Neural progenitor cell (in vitro differentiated cells): ENCODE data around the gene MYPOP. TPM values are rescaled to one million over a fixed set of nuclear protein-coding genes. Genes with fewer than 3 reads are reported as not detected.

Experiments
- DNase-seq: peaks from one replicate; pipeline ENCODE4 v3.0.0-alpha.2; 2016; ENCODE audit warnings: low spot score
- H2AFZ ChIP-seq: fragments of 200-600 bp; sonication (generic); replicated peaks from 2 replicates; pipeline ENCODE4 v1.6.1; 2016; ENCODE audit warnings: antibody characterized with exemption
- H3F3A ChIP-seq: fragments of 200-600 bp; sonication (generic); 2 replicates; pipeline ENCODE4 v1.6.1; 2016; ENCODE audit warnings: antibody characterized with exemption, low read depth
- H3K27ac ChIP-seq: fragments of 200-600 bp; sonication (generic); 2 replicates; pipeline ENCODE4 v1.5.1; 2016; ENCODE audit warnings: mild to moderate bottlenecking
- H3K27me3 ChIP-seq: fragments of 200-600 bp; sonication (generic); 2 replicates; pipeline ENCODE4 v1.6.1; 2016; ENCODE audit warnings: mild to moderate bottlenecking, moderate library complexity
- H3K36me3 ChIP-seq: fragments of 200-600 bp; sonication (generic); 2 replicates; pipeline ENCODE4 v1.5.1; 2016
- H3K4me1 ChIP-seq: fragments of 200-600 bp; sonication (generic); 2 replicates; pipeline ENCODE4 v1.6.1; 2016; ENCODE audit warnings: mixed run types
- H3K4me2 ChIP-seq: fragments of 200-600 bp; sonication (generic); 2 replicates; pipeline ENCODE4 v1.6.1; 2016
- H3K4me3 ChIP-seq: fragments of 200-600 bp; sonication (generic); 2 replicates; pipeline ENCODE4 v1.5.1; 2016
- H3K79me2 ChIP-seq: fragments of 200-600 bp; sonication (generic); 2 replicates; pipeline ENCODE4 v1.6.1; 2016; ENCODE audit warnings: low read depth
- H3K9ac ChIP-seq: fragments of 200-600 bp; sonication (generic); 2 replicates; pipeline ENCODE4 v1.6.1; 2016
- H3K9me3 ChIP-seq: fragments of 200-600 bp; sonication (generic); 2 replicates; pipeline ENCODE4 v1.5.1; 2016; ENCODE audit warnings: low read depth
- H4K20me1 ChIP-seq: fragments of 200-600 bp; sonication (generic); 2 replicates; pipeline ENCODE4 v1.6.1; 2016; ENCODE audit warnings: low read depth
- H3K27ac Mint-ChIP-seq: 3 replicates; pipeline ENCODE4 v1.8.0; 2021; ENCODE audit warnings: mixed read lengths
- H3K27me3 Mint-ChIP-seq: 2 replicates; pipeline ENCODE4 v1.8.0; 2022; ENCODE audit warnings: low read depth, mild to moderate bottlenecking, inconsistent platforms, moderate library complexity, mixed read lengths; ENCODE audit not compliant: insufficient read depth
- H3K36me3 Mint-ChIP-seq: 3 replicates; pipeline ENCODE4 v1.8.0; 2021; ENCODE audit warnings: mixed read lengths
- H3K4me1 Mint-ChIP-seq: 3 replicates; pipeline ENCODE4 v1.8.0; 2021; ENCODE audit warnings: mixed read lengths
- H3K4me3 Mint-ChIP-seq: 3 replicates; pipeline ENCODE4 v1.8.0; 2021; ENCODE audit warnings: mild to moderate bottlenecking, moderate library complexity, mixed read lengths
- H3K9me3 Mint-ChIP-seq: 3 replicates; pipeline ENCODE4 v1.8.0; 2020; ENCODE audit warnings: mixed read lengths
- CTCF ChIP-seq: fragments of 200-600 bp; sonication (generic); IDR thresholded peaks from 2 replicates; pipeline ENCODE4 v1.5.1; 2017; ENCODE audit warnings: antibody characterized with exemption, mild to moderate bottlenecking
- EZH2 ChIP-seq: fragments of 200-600 bp; sonication (generic); IDR thresholded peaks from 2 replicates; pipeline ENCODE4 v1.6.1; 2017; ENCODE audit warnings: antibody characterized with exemption, mild to moderate bottlenecking, moderate library complexity
- EZH2phosphoT487 ChIP-seq: fragments of 200-600 bp; sonication (generic); IDR thresholded peaks from 2 replicates; pipeline ENCODE4 v1.6.1; 2017; ENCODE audit warnings: antibody characterized with exemption
- total RNA-seq: library from RNA; depleted of rRNA; stranded (reverse); fragments of >200 nt; gene quantifications from 2 replicates; pipeline ENCODE4 v1.2.3, GENCODE V29; 2015; ENCODE audit warnings: low replicate concordance

MYPOP gene
- total RNA-seq, 1 donor from 2014 or later, result 0.07 TPM

GRCh38 chr19:45863840-45864628 is 38.4 kb downstream of the MYPOP start, which contains the start of gene FOXA3:
Gene FOXA3 (plus strand): TSS chr19:45864326. CDS start chr19:45864457, 131 bp downstream.
- TF ChIP-seq CTCF (peak; percentile 82), EZH2 (no peak)
- Histone ChIP-seq H3K4me1 (peaks cover 4% of the 10 kb centered on the region), H3F3A (peaks cover 29% of the 10 kb centered on the region), H3K27me3 (peaks cover 8% of the 10 kb centered on the region), H3K9ac (peak within 1 kb of the TSS; percentile 29), H3K9me3 (no peaks in the 10 kb centered on the region), H3K4me2 (peak within 1 kb of the TSS; percentile 79), H3K4me3 (peak within 1 kb of the TSS; percentile 82), H3K79me2 (peaks cover 50% of the 10 kb centered on the region), H3K36me3 (no peaks in the 10 kb centered on the region), H4K20me1 (peaks cover 6% of the 10 kb centered on the region), H2AFZ (peak within 1 kb of the TSS; percentile 98), H3K27ac (no peak within 1 kb of the TSS)
- H3K9me3 Mint-ChIP-seq, result peaks cover 2% of the 10 kb centered on the region
- peaks cover 3% of the 10 kb centered on the region for H3K36me3 Mint-ChIP-seq
- peaks cover 42% of the 10 kb centered on the region for H3K27me3 Mint-ChIP-seq
- peaks cover 13% of the 10 kb centered on the region for H3K4me1 Mint-ChIP-seq
- H3K27ac Mint-ChIP-seq, result peak within 1 kb of the TSS; percentile 69
- peak; percentile 88 for DNase-seq
- peak within 1 kb of the TSS; percentile 93 for H3K4me3 Mint-ChIP-seq

- H3K4me2 ChIP-seq, result peak overlapping the region; percentile 79
- H3K27me3 ChIP-seq, result peaks cover 8% of the 10 kb centered on the region
- peaks cover 6% of the 10 kb centered on the region for H4K20me1 ChIP-seq
- H3K9me3 ChIP-seq, result no peaks in the 10 kb centered on the region
- TF ChIP-seq EZH2 (no peak), CTCF (no peak)
- DNase-seq, result no peak
- Mint-ChIP-seq H3K4me1 (peaks cover 13% of the 10 kb centered on the region), H3K27ac (peak overlapping the region; percentile 69), H3K9me3 (peaks cover 2% of the 10 kb centered on the region), H3K27me3 (peaks cover 40% of the 10 kb centered on the region), H3K4me3 (peak overlapping the region; percentile 93), H3K36me3 (peaks cover 8% of the 10 kb centered on the region)
- no peak overlapping the region for H3K9ac ChIP-seq
- no peaks in the 10 kb centered on the region for H3K36me3 ChIP-seq
- peaks cover 4% of the 10 kb centered on the region for H3K4me1 ChIP-seq
- H3F3A ChIP-seq, result peaks cover 29% of the 10 kb centered on the region
- peaks cover 57% of the 10 kb centered on the region for H3K79me2 ChIP-seq
- no peak overlapping the region for H3K27ac ChIP-seq
- peak overlapping the region; percentile 98 for H2AFZ ChIP-seq
- H3K4me3 ChIP-seq, result peak overlapping the region; percentile 82
Measured at GRCh38 chr19:45863335-45863839, 39.0 kb downstream of the MYPOP start.

- Histone ChIP-seq H3K4me1 (peaks cover 4% of the 10 kb centered on the region), H3K9me3 (no peaks in the 10 kb centered on the region), H3K27ac (peak within 1 kb of the TSS; percentile 55), H3K4me2 (peak within 1 kb of the TSS; percentile 79), H3K36me3 (no peaks in the 10 kb centered on the region), H3K79me2 (peaks cover 63% of the 10 kb centered on the region), H3K4me3 (peak within 1 kb of the TSS; percentile 82), H3K27me3 (peaks cover 8% of the 10 kb centered on the region), H3K9ac (peak within 1 kb of the TSS; percentile 60), H3F3A (peaks cover 29% of the 10 kb centered on the region), H4K20me1 (peaks cover 6% of the 10 kb centered on the region), H2AFZ (peak within 1 kb of the TSS; percentile 98)
- no peak for TF ChIP-seq EZH2
- TF ChIP-seq EZH2phosphoT487, result no peak
- TF ChIP-seq CTCF, result peak; percentile 1
- peaks cover 13% of the 10 kb centered on the region for H3K4me1 Mint-ChIP-seq
- H3K27ac Mint-ChIP-seq, result peak within 1 kb of the TSS; percentile 81
- H3K4me3 Mint-ChIP-seq, result peak within 1 kb of the TSS; percentile 93
- peaks cover 37% of the 10 kb centered on the region for H3K27me3 Mint-ChIP-seq
- peaks cover 2% of the 10 kb centered on the region for H3K9me3 Mint-ChIP-seq
- peak; percentile 100 for DNase-seq
- H3K36me3 Mint-ChIP-seq, result peaks cover 11% of the 10 kb centered on the region
Measured at GRCh38 chr19:45862564-45863334, 39.7 kb downstream of the MYPOP start, which contains the start of gene SYMPK. Gene SYMPK (minus strand): TSS chr19:45863147. CDS start chr19:45854495, 8,652 bp downstream.
